Left forelimb (tissue), 1 donor: Measurements from ENCODE around the gene MC2R.

Experiments
- DNase-seq: peaks from one replicate; pipeline ENCODE4 v3.0.0-alpha.2; 2018; ENCODE audit warnings: low spot score

Gene MC2R

DNA sequence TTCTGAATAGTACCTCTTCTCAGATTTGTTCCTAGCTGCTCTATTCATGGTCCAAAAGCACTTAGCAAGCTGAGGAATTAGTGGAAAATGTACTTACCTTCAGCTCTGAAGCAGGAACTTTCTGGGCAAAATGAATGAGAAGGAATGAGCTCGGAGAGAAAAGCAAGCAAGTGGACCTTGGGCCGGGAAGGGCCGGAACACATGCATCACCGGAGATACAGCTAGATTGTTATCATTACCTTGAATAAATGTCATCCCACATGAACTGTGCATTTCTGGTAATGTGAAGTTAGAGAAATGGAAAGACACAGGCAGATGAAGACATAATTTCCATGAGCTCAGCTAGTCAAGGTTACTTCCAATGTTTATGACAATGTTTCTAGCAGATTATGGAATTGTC, at the start of gene MC2R:
Gene MC2R (minus strand): TSS at position 146 of the 400 bp plus-strand sequence. CDS start 30,018 bp downstream, outside the sequence.
- DNase-seq = no peak

DNA sequence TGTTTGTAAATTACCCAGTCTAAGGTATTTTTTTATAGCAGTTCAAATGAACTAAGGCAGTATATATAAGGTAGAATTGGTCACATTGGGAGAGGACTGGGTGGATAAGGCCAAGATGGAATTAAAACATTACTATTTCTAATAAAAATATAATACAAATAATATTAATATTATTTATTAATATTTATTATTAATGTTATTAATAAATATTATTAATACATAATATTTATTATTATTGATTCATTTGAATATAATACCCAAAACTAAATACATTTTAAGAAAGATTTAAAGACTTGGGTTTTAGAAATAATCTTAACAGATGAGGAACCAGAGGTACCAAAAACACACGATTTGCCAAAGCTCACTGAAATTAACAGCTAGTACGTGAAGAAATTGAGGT, 30.5 kb upstream of the MC2R start:
- no peak for DNase-seq

DNA sequence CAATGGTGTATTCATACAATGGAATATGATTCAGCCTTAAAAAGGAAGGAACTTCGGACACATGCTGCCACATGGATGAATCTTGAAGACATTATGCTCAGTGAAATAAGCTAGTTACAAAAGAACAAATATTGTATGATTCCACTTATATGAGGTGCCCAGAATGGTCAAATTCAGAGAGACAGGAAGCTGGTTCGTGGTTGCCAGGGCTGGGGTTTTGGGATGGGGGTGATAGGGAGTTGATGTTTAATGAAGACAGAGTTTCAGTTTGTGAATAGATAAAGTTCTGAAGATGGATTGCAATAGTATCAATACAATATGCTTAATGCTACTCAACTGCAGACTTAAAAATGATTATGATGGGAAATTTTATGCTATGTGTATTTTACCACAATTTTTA, 28.0 kb upstream of the MC2R start:
- no peak for DNase-seq

DNA sequence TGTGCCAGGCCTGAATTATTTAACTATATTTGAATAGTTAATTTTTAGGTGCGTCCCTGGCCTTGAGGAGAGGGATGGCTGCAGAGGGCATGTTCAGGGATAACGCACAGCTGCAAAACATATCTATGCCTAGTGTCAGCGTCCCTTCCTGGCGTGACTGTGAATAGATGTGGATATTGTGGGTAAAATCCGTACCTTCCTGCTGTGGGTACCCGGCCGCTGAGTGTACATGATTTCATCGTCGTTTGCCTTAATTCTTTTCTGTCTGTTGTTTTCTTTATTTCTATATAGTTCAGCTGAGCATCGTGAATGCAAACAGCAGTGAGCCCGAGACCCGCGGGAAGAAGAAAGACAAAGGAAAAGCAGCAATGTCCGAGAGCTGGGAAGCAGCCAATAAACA, 25.0 kb upstream of the MC2R start:
- no peak for DNase-seq

DNA sequence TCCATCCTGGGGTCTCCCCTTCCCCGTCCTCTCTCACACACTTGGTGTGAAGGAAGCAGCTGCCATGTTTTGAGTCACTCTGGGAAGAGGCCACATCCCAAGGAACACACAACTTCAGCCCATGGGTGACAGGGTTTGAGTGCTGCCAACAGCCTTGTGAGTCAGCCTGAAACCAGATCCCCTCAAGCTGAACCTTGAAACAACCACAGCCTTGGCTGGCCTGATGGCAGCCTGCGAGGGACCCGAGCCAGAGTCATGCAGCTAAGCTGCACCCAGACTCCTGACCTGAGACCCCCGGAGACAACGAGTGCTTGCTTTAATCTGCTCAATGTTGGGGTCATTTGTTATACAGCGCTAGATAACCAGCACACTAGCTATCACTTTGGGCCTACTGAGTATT, 19.3 kb upstream of the MC2R start:
- DNase-seq = no peak

DNA sequence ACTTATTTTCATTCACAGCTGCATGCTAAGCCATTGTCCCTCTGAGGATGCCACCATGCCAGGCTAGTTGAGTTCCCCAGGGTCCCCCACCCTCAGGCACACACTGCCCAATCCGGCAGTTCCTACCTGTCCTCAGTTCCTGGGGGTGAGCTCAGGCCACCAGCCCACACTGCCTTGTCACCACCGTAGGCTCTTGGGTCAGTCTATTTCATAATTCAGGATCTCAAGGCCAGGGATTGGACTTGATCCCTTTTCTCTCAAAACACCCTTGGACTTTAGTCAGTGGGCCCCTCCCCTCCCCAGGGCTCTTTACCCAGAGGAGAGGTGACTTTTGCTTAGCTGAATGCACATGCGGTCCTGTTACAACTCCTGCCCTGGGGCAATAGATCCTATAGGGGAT, 18.7 kb upstream of the MC2R start:
- DNase-seq = no peak

DNA sequence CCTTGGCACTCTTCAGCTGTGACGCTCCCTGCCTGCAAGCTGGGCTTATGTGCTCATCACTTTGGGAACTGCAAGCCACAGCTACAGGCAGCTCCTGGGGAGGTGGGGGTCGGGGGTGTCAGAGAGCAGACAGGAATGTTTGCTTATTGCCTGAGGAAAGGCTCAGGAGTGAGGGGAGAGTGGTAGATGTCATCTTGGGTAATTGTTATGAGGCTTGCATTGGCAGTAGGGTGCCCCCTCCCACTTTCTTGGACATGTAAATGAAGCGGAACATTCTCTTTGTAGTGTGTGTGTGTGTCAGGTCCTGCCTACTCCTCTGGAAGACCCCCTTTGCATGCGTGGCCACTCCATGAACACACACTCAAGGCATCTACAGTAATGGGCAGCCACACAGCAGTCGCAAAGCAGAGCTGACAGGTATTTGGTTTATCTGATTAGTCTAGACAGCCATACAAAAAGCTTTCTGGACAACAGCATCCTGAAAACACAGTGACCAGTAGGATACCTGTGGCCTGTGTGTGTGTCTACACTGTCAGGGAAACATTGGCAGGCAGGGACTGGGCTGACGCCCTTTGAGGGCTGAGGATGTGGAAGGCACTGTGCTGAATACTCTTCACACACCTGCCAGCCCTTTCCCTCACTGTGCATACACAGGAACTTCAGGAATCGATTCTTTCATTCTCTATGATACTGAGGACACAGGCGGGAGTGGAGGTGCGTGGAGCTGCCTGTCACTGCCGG, 17.1 kb upstream of the MC2R start:
- no peak for DNase-seq

DNA sequence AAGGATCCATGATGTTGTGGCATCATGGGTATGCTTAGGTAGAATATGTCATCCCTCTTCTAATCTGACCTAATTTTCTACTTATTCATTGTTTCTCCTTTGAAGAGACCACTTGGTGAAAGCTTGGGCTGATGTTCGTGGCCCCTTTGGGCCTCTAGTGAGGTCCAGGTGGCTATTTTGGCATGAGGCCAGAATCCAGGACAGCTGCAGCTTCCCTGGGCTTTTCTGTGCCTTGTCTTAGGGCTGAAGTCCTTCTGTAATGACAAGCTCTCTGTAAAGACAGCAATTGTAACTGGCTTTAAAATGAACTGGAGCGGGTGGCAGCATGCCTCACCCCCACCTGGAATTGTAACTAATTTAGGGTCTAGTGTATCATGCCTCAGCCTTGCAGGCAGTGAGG, 15.6 kb upstream of the MC2R start:
- no peak for DNase-seq

DNA sequence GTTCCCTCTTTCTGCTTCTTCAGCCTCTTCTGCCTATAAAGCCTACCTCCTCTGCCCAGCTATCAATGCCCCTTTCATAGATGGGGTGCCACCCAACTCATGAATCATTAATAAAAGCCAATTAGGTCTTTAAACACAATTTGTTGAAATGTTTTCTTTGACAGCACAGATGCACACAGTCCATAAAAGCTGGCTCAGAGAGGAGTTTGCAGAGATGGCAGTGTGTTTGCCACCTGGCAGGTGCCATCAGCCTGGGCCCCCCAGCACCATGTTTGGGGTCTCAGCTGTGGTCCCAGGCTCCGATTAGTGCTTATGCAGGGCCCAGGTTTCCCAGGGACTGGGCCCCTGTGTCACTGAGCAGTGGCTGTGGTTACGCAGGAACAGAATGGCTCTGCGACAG, 7.9 kb upstream of the MC2R start:
- no peak for DNase-seq

DNA sequence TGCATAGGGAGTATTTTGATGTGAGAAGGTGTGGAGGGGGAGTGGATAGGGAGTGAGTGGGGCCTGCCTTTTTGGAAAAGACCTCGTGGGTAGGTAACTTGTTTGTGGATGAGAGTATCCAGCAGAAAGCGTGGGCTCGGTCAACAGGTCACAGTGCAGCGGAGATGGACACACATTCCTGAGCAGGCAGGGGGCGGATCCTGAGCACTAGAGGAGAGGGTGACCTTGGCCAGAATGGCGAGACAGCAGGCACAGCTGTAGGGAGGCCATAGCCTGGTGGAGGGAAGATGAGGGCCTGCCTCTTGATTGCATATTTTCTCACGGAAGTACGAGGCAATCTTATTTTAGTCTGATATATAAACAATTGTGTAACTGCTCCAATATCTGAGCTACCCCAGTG, 3.6 kb upstream of the MC2R start:
- DNase-seq = no peak

DNA sequence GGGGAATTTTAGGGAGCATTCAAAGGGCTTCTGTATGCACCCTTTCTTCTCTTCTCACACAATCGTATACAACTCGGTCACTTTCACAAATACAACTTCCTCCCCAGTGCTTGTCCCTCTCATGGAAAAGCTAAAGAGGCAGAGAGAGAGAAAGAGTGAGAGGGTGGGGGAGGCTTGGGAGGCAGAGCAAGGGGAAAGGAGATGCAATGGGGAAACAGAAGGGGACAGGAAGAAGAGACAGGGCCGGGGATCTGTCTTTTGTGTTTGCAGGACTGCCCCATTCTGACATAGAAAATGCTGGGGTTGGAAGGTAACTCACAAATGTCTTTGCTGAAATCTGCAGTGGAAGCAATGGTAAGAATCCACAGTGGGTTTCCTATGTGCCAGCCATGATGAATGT, 2.1 kb upstream of the MC2R start:
- no peak for DNase-seq

DNA sequence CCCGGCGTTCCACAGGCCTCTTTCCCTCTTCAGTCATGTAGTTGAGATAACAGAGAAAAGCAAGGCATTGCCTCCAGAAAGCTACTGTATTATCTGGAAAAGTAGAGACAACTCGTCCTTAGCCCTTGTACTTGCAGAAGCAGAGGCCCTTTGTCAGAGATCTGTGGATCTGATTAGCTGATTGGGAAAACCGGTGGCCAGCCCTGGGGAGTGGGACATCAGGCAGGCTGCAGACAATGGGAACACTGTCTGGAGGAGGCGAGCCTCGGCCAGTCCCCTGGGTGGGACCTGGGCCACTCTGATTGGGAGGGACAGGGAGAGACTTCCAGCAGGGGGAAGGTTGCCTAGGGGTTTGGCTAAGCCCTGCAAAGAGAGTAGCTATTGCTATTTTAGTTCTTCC, 1.2 kb upstream of the MC2R start:
- no peak for DNase-seq

DNA sequence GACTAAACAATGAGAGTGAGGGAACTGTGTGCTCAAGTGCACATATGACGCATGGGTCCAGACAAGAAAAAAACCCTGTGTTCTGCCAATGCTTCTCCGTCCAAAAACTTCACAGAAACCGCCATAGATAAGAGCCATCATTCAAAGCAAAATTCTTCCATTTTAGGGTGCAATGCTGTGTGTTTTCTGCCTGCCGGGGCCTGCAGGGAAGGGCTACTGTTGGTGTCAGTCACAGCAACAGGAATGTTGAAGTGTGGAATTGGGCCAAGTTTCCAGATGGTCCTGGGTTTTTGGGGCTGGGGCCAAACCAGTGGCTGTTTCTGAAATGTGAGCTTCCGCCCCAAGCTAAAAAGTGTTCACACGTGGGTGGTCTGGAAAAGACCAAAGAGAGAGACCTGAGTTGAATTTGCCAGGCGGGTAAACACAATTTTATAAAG, 677 bp upstream of the MC2R start:
- DNase-seq = no peak

DNA sequence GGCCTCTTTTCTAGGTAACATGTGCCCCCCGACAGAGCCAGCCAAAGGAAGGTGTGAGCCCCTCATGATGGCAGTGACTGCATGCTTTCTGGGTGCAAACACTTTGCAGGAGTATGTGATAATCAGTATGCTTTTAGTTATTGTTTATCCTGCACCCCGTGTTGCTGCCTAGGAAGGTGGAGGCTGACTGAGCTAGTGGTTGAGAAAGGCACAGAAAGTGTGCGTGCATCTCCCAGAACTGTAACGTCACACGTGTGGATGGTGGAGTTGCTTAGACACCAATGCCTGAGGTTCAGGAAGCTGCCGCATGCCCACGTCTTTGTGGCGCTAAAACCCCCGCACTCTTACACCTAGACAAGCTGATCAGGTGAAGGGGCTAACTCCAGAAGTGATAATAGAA, 580 bp downstream of the MC2R start:
- no peak for DNase-seq

DNA sequence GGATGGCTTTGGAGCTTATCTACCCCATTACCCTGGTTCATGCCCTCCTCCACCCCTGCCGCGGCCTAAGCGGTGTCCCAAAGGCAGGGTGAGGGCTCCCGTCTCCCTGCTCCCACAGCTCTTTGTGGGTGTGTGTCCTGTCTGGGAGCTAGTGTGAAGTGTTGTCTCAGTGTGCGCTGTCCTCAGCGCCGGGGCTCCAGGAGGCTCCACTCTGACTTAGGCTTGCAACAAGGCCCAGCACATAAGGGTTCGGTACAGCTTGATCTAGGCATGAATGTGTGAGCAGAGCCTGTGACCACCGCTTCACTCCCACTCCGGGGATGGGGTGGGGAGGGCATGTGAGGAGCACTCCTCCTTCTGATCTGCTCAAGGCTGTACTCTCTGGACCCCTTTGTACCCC, 1.2 kb downstream of the MC2R start:
- DNase-seq = no peak

DNA sequence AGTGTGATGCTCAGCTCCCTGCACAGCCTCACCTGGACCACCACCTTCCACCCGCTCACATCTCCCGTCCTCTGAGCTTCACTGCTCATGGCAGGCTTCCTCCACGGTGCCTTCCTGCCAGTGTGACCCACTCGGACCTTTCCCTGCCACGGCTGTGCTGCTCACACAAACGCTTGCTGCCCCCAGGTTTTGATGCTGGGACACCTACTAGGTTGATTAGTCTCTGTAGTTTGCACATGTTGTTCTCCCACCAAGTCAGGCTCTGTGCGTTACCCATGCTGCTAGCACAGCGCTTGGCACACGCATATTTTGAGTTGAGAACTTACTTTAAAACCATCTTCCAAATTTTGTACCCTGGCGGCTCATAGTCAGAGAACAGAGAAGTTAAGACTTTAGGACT, 2.1 kb downstream of the MC2R start:
- no peak for DNase-seq

DNA sequence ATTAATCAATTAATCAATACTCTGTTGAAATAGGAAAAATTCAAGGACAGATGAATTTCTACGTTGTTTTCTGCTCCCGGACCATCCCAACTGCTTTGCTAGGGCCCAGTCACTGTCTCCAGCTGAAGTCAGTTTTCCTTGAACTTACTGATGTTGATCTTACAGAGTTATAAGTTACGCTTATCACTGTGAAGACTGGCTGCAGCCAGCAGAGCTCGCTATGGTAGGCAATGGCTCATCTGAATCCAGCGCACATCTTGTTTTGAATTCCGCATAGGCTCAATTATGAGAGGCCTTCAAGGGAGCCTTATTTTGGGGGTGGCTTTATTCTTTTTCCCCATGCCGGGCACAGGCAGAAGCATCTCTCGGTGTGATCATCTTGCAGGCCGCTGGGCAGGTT, 2.7 kb downstream of the MC2R start:
- no peak for DNase-seq

DNA sequence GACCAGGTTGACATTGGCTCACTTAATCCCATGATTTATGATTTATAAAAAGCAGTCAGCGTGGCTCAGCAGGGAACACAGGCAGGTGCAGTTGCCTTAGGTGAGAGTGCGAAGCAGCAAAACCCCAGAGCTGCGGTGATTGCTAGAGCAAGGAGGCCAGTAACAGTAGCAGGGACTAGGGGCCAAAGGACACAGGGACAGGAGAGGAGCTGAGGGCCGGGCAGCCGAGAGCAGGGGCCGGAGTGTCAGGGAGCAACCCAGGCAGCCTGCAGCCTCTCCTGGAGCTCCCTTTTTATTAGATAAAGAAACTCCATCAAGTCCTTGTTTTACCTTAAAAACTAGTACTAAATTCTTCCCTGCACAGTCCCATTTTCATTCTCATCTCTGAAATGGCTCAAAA, 4.3 kb downstream of the MC2R start:
- no peak for DNase-seq

DNA sequence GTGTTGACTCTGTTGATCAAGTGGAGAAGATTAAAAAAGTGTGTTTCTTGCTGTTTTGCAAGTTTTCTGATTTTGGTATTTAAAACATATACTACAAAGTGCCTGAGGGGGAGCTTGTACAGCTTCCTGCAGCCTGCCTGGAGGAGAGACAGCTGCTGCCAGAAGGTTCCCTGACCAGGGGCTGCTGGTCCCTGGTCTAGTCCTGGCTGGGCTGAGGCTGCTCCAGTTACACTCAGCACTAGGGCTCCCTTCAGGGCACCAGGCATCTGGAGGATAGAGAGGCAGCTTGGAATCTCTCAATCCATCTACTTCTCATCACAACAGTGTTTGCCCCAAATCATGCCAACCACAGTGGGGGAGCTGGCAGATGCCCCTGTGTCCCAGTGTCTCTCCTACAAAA, 4.8 kb downstream of the MC2R start:
- no peak for DNase-seq

DNA sequence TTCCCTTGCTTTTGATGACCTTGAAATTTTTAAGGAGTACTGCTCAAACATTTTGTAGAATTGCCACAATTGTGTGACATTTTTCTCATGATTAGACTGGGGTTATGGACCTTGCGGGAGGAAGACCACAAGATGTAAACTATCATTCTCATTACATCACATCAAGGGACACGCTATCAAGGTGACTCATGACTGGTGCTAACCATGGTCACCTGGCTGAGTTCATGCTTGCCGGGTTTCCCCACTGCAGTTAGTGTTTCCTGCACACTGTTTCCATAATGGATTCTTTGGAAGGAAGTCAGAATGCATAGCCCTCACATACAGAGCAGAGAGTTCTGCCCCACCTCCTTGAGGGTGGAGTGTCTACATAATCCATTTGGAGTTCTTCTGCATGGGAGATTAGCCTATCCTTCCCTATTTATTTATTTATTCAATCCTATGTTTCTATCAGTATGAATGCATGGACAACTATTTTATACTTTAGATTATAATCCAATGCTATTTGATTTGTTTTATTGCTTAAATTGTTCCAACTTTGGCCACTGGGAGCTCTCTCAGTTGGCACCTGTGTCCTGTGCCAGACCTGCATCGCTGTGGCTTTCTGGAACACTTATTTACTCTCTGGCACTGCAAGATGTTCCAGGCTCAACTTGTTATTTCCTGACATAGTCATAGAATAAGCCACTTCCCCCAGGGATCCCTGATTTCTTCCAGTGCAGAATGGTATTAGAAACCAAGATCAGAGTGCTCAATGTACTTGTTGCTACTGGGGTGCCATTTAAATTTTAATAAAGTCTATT, 6.0 kb downstream of the MC2R start:
- no peak for DNase-seq

DNA sequence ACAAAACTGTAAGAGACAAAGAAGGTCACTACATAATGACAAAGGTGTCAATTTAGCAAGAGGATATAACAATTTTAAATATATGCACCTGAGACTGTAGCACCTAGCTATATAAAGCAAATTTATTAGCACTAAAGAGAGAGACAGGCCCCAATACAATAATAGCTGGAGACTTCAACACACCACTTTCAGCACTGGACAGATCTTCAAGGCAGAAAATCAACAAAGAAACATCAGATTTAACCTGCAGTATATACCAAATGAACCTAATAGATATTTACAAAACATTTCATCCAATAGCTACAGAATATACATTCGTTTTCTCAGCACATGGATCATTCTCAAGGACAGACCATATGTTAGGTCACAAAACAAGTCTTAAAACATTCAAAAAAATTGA, 14.7 kb downstream of the MC2R start:
- no peak for DNase-seq

DNA sequence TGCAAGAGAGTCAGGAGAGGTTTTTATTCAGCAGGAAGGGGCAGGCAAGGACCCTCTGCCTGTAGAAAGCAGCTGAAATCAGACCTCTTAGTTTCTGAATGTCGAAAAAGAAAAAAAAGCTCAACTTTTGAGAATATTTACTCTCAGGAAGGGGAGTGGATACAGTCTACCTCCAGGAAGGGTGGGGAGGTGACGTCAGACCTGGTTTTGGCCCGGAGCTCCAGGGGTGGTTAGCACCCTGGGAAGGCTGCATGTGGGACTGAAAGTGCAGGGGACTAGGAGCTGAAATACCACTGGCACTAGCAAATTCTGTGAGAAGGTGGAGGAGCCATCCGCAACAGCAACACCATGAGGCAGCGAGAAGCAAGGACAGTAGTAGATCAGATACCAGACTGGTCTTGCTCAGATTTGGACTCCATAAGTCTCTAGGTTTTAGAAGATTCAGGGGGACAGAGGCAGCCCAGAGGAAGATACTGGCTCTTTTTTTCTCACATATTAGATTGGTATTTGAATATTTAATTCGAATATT, 19.8 kb downstream of the MC2R start:
- DNase-seq = no peak

DNA sequence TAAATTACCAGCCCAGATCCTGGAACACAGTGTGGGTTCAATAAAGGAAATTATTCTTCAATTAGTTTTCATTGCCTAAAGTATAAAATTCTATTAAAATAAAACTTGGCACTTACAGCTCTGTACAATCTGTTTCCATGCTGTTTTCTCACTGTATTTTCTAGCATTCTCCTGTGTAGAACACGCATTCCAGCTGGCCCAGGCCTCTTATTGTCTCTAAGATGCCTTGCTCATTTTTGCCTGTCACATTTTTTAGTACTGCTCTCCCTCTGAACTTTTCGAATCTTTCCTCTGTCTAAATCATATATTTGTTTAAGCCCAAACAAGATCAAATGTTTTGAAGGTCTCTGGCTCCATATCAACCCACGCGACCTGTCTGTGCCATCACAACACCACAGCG, 20.8 kb downstream of the MC2R start:
- DNase-seq = no peak

DNA sequence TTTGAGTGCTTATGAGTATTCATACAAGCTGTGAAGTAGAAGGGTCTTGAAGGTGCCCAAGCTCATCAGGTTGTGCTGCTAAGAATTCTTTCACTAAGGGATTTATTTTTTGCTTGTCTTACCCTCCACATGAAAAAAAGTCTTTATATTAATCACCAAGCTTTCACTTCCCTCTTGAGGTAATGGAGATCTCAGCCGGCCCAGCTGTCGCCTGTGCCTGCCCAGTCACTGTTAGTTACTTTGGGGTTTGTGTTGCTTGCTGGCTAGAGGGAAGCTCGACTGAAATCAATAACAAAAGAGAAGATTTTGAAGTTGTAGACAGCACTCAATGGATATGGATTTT, 21.9 kb downstream of the MC2R start:
- DNase-seq = no peak
